Thyroid gland (tissue), 4 donors: ENCODE data around the gene ITFG1. TPM values are rescaled to one million over a fixed set of nuclear protein-coding genes. Genes with fewer than 3 reads are reported as not detected.

Source experiments
- DNase-seq, 2 donors: peaks; one replicate each; pipeline ENCODE4 v3.0.0-alpha.2; 2019
- H3K27ac ChIP-seq, 3 donors: fragments of 200-600 bp; sonication (generic); 1 replicate in 2 of 3; 2 replicates in 1 of 3; pipeline ENCODE4 v1.5.1; 2016 to 2019; ENCODE audit warnings: mild to moderate bottlenecking in 1 of 3, moderate library complexity in 1 of 3
- H3K27me3 ChIP-seq: fragments of 200-600 bp; sonication (generic); one replicate; pipeline ENCODE4 v1.5.1; 2019
- H3K36me3 ChIP-seq, 2 donors: fragments of 200-600 bp; sonication (generic); one replicate each; pipeline ENCODE4 v1.5.1; 2016 to 2019
- H3K4me1 ChIP-seq, 2 donors: fragments of 200-600 bp; sonication (generic); one replicate each; pipeline ENCODE4 v1.5.1; 2017 to 2019
- H3K4me3 ChIP-seq, 3 donors: fragments of 200-600 bp; sonication (generic); replicated peaks in 1 of 3; 1 replicate in 2 of 3; 2 replicates in 1 of 3; pipeline ENCODE4 v1.5.1; 2016; ENCODE audit warnings: mild to moderate bottlenecking in 1 of 3
- H3K9me3 ChIP-seq: fragments of 200-600 bp; sonication (generic); one replicate; pipeline ENCODE4 v1.5.1; 2017
- CTCF ChIP-seq, 6 experiments: fragments of 200-600 bp in 3 of 6; fragments of 450-650 bp in 3 of 6; sonication (generic) in 3 of 6; IDR thresholded peaks; one replicate each; pipeline ENCODE4 v1.5.1; 2016 to 2019; ENCODE audit warnings: antibody characterized with exemption in 6 of 6, mild to moderate bottlenecking in 2 of 6, inconsistent platforms in 1 of 6, moderate library complexity in 1 of 6
- POLR2A ChIP-seq, 2 donors: fragments of 450-650 bp; IDR thresholded peaks; one replicate each; pipeline ENCODE4 v1.6.1; 2017; ENCODE audit warnings: antibody characterized with exemption in 2 of 2, mild to moderate bottlenecking in 2 of 2, moderate library complexity in 1 of 2
- WGBS, 2 donors: methylation state at CpG; one replicate each; pipeline ENCODE4 v1.1.5; 2017; 5-methylcytosine and 5-hydroxymethylcytosine counted together
- intact Hi-C: fragments of 100-400 bp; cut with DNase I; formaldehyde crosslinking; loops from one replicate; pipeline ENCODE4 v1.15.1; 2023
- total RNA-seq, 4 donors: library from RNA; depleted of rRNA; stranded (reverse); fragments of >200 nt; gene quantifications; one replicate each; pipeline ENCODE4 v1.2.3, GENCODE V29; 2016

ITFG1 gene
- total RNA-seq, 4 donors from 2014 or later, result 64.8 to 75.6 (median 71.7) TPM

GRCh38 chr16:47492036-47492427 is 31.2 kb upstream of the ITFG1 start:
- intact Hi-C loops, result no loop called here
- 50% methylated on average over 1 of the region's 1 CpG for WGBS, 2 donors

DNA sequence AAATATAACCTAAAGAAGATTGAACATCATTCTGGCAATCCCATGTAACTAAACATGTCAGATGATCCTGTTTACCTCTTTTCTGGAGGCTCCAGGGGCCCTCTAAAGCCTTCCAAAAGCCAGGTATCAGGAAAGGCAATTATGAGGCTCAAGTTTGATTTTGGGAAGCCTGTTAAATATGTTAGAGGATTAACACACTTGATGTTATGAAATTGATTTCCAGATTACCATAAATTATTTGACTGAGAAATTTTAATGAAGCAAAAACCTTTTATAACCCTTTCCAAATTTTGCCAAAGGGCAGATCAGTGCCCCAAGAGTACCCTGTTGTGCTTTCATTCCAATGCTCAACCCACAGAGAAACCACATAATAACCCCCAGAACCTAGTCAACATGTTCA is 29.6 kb upstream of the ITFG1 start:
- no peak for TF ChIP-seq POLR2A (IDR thresholded peaks at IDR 0.05)
- no peak for TF ChIP-seq CTCF (IDR thresholded peaks at IDR 0.05)
- intact Hi-C loops, result no loop called here
- no peak for DNase-seq
- H3K36me3 ChIP-seq, result no peaks in the 10 kb centered on the region
- peaks cover 0 to 23% of the 10 kb centered on the region in 2 donors for H3K4me1 ChIP-seq
- H3K27me3 ChIP-seq, result no peaks in the 10 kb centered on the region
- no peak overlapping the region for H3K4me3 ChIP-seq
- H3K9me3 ChIP-seq, result no peaks in the 10 kb centered on the region
- no peak overlapping the region for H3K27ac ChIP-seq

More at GRCh38 chr16:47492036-47492427, 31.2 kb upstream of the ITFG1 start:
- no peak for DNase-seq
- Histone ChIP-seq H3K36me3 (no peaks in the 10 kb centered on the region), H3K27me3 (no peaks in the 10 kb centered on the region), H3K4me1 (peaks cover 0 to 23% of the 10 kb centered on the region in 2 donors), H3K9me3 (no peaks in the 10 kb centered on the region), H3K27ac (peak overlapping the region in 2 of 3 donors; percentile 77), H3K4me3 (no peak overlapping the region)
- TF ChIP-seq POLR2A (IDR thresholded peaks at IDR 0.05) (no peak), CTCF (IDR thresholded peaks at IDR 0.05) (no peak)

GRCh38 chr16:47488051-47488450 is 27.2 kb upstream of the ITFG1 start:
- Histone ChIP-seq H3K4me3 (no peak overlapping the region), H3K4me1 (peaks cover 0 to 10% of the 10 kb centered on the region in 2 donors), H3K27ac (no peak overlapping the region), H3K36me3 (no peaks in the 10 kb centered on the region), H3K27me3 (no peaks in the 10 kb centered on the region), H3K9me3 (no peaks in the 10 kb centered on the region)
- 96 to 99% methylated on average over 3 of the region's 3 CpGs for WGBS, 2 donors
- intact Hi-C loops, result no loop called here
- no peak for TF ChIP-seq CTCF (IDR thresholded peaks at IDR 0.05)
- DNase-seq, result no peak

DNA sequence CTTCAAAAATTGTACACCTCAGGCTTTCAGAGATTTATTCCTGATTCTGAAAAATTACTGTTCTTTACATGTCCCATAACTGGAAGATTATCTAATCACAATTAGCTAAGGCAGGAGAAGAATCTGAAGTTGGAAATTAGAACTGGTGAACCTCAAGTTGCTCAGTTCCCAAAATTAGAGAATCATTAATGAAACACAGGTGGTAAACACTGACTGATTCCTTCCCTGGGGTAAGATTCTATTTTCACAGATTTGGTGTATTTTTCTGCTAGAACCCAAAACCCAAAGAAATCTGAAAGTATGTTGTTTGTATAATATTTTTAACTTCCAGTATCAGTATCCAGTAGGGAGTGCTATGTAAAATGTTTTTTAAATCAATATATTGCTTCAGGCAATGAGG is 26.0 kb upstream of the ITFG1 start:
- intact Hi-C loops, result no loop called here
- no peaks in the 10 kb centered on the region for H3K27me3 ChIP-seq

DNA sequence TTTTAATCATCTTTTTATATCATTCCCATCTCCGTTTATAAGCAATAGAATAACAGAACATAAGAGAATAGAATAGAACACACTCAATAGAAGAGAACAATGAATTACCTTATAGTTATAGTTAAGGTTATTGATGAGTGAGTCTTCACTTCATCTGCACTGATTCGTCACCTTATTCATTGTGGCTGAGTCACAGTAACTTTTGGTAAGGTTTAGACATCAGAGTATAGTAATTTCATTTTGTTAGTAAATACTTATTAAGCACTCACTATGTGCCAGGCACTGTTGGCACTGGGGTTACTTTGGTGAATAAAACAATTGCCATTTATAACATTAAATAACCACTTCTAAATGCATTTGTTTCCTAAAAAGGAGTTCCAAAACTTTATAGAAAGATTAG is 22.8 kb upstream of the ITFG1 start:
- intact Hi-C loops, result no loop called here
- H3K9me3 ChIP-seq, result no peaks in the 10 kb centered on the region
- H3K4me3 ChIP-seq, result no peak overlapping the region
- H3K27me3 ChIP-seq, result no peaks in the 10 kb centered on the region
- H3K27ac ChIP-seq, result no peak overlapping the region
- WGBS, 2 donors, result 98 to 99% methylated on average over 2 of the region's 2 CpGs
- no peak for DNase-seq
- no peak for TF ChIP-seq POLR2A (IDR thresholded peaks at IDR 0.05)
- TF ChIP-seq CTCF (IDR thresholded peaks at IDR 0.05), result no peak
- no peaks in the 10 kb centered on the region for H3K4me1 ChIP-seq
- H3K36me3 ChIP-seq, result no peaks in the 10 kb centered on the region

More for the DNA sequence above, 26.0 kb upstream of the ITFG1 start:
- Histone ChIP-seq H3K27ac (no peak overlapping the region), H3K4me1 (no peaks in the 10 kb centered on the region), H3K4me3 (no peak overlapping the region), H3K36me3 (no peaks in the 10 kb centered on the region), H3K9me3 (no peaks in the 10 kb centered on the region)
- DNase-seq, result no peak
- no peak for TF ChIP-seq CTCF (IDR thresholded peaks at IDR 0.05)
- TF ChIP-seq POLR2A (IDR thresholded peaks at IDR 0.05), result no peak
